HL-60/S4 (cell line): ENCODE data around the gene TDRKH.
"Not testable (repeated sequence)": the region's sequence is repeated elsewhere in the genome, so short reads cannot be mapped to it uniquely, and the experiment has no call there.

Source experiments
- in situ Hi-C: fragments of 300-500 bp; cut with MboI; formaldehyde crosslinking; loops from 2 replicates; pipeline ENCODE4 v1.14.3; 2022; ENCODE audit warnings: low sequenced_read_pairs

Gene TDRKH

DNA sequence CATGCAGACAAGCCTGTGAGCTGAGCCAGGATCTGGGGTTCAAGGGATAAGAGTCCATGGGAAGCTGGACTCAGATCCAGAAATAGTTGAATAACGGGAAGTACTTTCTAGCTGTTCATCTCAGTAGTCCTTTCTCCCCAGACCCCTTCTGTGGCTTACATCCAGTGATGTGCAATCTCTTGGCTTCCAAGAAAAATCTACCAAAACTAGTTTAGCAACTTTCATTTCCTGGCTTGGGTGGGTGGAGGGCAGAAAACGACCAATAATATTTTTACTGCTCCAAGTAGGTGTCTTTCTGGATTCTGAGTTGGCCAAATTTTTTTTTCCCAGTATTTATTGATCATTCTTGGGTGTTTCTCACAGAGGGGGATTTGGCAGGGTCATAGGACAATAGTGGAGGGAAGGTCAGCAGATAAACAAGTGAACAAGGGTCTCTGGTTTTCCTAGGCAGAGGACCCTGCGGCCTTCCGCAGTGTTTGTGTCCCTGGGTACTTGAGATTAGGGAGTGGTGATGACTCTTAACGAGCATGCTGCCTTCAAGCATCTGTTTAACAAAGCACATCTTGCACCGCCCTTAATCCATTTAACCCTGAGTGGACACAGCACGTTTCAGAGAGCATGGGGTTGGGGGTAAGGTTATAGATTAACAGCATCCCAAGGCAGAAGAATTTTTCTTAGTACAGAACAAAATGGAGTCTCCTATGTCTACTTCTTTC lies 21.8 kb downstream of the TDRKH start:
- in situ Hi-C loops: not testable (repeated sequence)

DNA sequence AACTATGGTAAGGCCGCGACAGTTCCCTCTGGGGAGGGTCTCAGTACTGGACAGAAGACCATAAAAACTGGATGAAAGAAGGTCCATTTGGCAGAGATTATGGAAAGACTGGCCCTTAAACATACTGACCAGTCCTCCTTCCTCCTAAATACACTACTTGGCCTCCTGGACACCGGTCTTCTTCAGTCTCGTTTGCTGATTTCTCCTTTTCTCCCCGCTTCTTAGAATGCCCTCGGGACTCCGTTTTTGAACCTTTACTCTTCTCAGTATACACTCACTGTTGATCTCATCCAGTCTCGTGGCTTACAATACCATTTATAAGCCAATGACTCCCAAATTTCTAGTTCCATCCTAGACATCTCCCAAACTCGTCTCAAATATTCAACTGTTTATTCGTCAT lies 26.3 kb downstream of the TDRKH start:
- in situ Hi-C loops: no loop called here

DNA sequence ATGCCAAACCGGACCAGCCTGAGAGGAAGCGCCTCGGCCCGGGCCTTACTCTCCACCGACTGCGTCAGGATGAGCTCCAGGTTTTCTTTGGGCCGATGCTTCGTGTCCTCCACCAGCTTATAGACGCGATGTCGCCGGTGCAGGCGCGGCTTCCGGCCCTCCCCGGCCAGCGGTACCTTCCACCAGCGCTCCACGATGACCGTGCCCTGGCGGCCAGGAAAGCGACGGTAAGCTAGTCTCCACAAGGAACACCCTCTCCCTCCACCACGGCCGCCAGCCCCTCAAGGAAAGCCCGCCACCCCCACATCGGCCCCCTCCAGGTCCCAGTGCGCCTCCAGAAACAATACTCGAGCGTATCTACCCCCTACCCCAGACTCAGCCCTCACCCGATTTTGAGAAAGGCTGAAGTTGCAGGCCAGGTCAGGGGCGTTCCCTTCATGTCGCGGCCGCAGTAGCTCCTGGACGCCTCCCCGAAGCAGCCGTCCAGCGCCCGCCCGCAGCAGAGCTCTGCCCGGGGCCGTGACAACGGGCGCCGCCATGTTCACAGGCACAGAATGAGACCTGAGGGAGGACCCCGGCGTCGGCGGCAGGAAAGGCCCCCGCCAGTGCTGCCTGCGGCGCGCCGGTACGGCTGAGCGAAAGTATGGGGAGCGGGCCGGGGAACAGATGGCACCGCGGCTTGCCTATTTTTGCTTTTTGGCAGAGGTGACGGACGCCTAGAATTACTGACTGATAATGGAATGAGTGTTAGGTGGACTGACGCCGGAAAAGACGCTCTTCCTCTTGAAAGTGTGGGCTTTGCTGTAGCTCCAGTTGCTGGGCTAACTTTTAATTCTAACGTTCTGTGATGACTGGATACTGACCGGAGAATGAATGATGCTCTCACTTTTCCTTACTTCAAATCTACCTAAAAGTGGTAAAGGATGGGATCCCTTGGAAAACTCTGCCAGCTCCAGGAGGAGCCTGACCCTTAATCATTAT lies 27.1 kb downstream of the TDRKH start, which contains the start of gene MRPL9:
Gene MRPL9 (minus strand): TSS at position 556 of the 981 bp plus-strand sequence. CDS start 17 bp downstream, at position 539.
- in situ Hi-C loops: no loop called here

DNA sequence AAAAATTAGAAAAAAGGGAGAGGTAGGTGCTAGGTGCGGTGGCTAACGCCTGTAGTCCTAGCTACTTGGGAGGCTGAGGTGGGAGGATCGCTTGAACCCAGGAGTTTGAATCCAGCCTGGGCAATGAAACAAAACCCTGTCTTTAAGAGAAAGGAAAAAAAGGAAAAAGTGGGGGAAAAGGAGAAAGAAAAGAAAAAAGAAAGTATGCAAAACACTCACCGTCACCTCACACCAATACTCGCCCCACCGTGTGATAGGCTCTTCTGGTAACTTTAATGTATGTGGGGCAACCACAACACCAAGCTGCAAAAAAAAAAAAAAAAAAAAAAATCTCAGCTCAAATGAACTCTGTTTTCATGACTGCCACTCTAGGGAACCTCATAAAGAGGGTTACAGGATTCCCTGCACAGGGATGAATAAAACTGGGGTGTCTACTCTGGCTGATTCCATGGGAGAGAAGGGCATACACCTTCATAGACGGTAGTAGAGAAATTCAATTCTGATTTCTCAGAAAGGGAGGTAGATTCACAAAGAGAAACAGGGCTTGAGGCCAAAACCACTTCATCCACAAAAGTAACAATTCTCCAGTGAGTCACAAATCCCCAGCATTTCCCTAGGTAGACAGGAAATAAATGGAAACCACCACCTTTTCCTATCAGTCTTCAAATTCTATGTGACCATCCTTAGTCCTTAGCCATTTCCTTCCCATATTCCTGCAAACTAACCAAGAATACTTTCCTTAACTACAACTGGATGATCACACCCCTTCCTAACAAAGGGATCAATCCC lies 29.5 kb downstream of the TDRKH start:
- in situ Hi-C loops: no loop called here

DNA sequence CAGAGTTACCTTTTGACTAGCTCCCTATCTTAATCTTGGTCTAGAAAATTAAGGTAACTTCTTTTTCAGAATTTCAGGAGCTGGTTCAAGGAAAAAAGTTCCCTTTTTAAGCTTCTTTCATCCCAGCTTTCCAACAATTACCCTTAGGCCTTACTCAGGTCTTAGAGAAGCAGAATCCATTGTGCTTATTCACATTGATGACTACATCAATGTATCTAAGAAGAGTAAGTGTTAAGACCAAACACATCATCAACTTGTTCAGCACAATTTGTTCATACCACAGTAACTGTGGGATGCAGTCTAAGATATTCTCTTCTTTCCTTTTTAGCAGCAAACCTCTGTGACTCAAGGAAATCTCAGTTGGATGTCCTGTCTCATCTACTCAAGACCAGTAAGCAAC lies 31.1 kb downstream of the TDRKH start:
- in situ Hi-C loops: no loop called here

DNA sequence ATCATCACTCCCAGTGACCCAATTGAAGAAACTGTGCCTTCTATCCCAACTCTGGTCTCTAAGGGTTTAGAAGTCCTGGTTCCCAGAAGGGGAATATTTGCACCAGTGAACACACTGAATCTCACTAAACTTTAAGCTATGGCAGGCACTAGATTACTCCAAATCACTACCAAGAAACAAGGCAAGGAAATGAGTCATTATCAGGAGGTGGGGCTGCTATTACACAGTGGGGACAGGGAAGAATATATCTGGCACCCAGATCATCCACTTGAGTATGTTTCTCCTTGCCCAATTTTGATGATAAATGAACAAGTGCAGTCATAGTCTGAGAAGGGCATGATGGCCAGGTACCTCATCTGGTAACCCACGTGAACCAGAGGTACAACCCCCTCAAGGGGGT lies 34.0 kb downstream of the TDRKH start:
- in situ Hi-C loops: no loop called here

DNA sequence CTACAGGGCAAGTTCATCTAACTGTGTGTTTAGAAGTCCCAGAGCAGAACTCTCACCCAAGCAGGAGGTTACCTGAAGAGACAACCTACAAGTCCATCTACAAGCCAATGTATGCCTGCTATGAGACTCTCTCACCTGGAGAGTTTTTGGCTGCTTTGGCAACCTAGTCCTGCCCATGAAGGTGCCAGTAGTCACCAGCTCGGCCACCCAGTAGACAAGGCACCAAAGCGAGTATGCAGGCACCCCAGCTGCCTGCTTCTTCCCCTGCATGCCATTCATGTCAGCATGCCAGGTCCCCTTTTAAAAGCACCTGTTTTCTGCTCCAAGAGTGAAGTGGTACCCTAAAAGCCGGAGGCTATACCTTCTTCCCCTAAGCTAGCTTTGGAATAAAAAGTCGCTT lies 48.8 kb downstream of the TDRKH start:
- in situ Hi-C loops: loop anchor here (25.0 kb wide), 1 partner anchor 304 kb away; no protein-coding TSS in a partner anchor

DNA sequence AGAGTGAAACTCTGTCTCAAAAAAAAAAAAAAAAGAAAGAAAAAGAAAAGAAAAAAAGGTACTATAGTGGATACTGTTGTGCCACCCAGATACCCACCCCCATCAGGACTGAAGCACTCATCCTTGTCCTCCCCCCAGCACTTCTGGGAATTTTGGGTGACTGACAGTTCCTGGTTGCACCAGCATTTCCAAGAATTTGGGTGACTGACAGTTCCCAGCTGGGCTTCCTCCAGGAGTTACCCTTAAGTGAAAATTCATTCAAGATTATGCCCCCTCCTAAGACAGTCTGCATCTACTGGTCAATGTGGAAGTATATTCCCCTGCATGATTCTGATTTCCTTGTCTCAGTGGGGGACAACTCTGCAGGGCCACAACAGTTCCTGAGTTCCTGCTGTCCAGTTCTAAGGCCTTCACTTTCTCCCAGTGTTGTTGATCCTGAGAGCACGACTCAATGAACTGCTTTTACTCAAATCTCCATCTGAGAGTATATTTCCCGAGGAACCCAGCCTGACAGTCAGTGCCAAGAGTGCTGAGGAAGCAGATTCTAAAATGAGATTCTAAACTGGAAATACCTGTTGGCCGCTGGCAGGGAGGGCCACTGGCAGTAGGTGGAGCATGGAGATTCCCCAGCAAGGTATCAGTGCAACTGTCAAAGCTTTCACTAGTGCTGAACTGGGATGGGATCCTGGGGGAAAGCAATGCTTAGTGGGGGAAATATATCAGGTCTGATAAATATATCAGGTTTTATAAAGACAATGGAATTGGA lies 50.5 kb downstream of the TDRKH start:
- in situ Hi-C loops: loop anchor here (25.0 kb wide), 1 partner anchor 302 kb away; no protein-coding TSS in a partner anchor

DNA sequence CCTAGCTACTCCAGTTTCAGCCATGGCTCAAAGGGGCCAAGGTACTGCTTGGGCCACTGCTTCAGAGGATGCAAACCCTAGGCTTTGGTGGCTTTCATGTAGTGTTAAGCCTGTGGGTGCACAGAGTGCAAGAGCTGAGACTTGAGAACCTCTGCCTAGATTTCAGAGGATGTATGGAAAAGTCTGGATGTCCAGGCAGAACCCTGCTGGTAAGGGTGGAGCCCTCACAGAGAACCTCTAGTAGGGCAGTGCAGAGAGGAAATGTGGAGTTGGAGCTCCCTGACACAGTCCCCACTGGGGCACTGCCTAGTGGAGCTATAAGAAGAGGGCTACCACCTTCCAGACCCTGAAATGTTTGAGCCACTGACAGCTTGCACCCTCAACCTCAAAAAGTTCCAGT lies 52.8 kb downstream of the TDRKH start:
- in situ Hi-C loops: loop anchor here (25.0 kb wide), 1 partner anchor 300 kb away; no protein-coding TSS in a partner anchor

DNA sequence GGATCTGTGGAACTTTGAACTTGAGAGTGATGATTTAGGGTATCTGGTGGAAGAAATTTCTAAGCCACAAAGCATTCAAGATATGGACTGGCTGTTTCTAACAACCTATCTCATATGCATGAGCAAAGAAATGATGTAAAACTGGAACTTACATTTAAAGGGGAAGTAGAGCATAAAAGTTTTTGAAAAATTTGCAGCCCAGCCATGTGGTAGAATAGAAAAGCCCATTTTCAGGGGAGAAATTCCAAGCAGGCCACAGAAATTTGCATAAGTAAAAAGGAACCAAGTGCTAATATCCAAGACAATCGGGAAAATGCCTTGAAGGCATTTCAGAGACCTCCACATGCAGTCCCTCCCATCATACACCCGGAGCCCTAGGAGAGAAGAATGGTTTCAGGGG lies 53.3 kb downstream of the TDRKH start:
- in situ Hi-C loops: loop anchor here (25.0 kb wide), 1 partner anchor 300 kb away; no protein-coding TSS in a partner anchor

DNA sequence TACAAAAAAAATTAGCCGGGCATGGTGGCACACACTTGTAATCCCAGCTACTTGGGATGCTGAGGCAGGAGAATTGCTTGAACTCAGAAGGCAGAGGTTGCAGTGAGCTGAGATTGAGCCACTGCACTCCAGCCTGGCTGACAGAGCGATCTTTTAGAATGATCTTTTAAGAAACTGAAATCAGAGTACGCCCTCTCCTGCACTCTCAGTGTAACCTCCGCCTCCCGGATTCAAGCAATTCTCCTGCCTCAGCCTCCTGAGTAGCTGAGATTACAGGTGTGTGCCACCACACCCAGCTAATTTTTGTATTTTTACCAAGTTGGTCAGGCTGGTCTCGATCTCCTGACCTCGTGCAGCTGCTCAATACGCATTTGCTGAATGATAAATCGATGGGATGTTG lies 56.3 kb downstream of the TDRKH start:
- in situ Hi-C loops: loop anchor here (25.0 kb wide), 1 partner anchor 297 kb away; no protein-coding TSS in a partner anchor

DNA sequence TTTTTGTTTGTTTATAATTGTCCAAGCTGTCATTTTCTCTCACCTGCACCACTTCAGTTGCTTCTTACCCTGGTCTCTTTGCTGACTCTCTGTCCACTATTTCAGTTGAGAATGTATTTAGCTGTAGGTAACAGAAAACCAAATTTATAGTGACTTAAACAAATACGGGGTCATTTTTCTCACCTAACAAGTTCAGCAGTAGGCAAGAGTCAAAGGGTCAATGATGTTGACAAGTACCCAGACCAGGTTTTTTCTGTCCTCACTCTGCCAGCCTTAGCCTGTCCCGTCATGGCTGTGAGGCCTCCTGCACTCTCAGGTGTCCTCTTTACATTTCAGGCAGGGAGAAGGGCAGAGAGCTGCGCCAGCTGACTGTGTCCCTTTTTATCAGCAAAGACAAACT lies 57.2 kb downstream of the TDRKH start:
- in situ Hi-C loops: loop anchor here (25.0 kb wide), 1 partner anchor 296 kb away; no protein-coding TSS in a partner anchor

DNA sequence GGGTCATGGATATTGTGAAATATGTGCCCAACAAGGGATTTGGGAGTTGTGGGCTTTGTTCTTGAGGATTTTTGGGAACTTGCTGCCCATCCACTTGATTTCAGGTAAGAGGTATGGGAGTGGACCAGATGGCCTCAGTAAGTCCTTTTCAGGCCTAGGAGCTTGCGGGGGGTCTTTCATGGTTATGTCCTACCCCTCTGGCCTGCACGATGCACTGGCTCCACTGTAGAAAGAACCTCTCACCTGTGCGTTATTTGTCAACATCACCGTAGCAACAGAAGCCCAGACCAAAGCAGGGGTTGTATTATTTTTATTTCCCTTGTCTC lies 60.4 kb downstream of the TDRKH start:
- in situ Hi-C loops: loop anchor here (25.0 kb wide), 1 partner anchor 293 kb away; no protein-coding TSS in a partner anchor

DNA sequence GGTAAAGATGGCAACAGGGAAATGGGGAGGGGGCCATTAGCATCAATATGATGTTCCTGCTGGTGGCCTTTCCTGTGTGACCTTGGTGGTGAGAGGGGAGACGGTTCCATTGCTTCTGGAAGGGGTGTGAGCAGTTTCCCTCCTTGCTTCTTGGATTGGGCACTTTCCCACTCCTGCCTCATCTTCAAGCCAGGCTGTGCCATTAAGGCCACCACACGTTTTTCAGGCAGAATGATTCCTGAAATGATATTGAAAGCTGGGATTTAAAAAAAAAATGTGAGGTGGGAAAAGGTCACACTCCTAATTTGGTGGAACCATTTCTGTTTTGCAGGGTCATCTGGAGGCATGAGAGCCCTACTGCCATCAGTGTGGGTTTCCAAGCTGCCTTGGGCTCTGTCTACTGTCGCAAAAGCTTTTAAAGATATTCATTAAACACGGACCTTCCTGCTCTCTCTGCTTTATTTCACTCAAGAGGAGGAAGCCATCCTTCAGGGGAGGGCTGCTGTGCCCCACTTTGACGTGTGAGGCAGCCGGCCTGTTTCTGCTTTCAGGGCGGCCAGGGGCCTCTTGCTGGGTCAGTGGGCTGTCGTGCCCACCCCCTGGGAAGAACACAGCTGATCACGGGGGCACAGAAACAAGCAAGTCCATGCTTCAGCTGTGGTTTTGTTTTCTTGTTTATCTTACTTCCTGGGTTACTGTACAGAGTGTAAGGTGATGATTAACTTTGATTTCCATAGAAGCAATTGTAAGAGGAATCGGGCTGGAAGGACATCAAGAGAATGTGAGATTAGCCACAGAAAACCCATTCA lies 60.9 kb downstream of the TDRKH start:
- in situ Hi-C loops: loop anchor here (25.0 kb wide), 1 partner anchor 292 kb away; no protein-coding TSS in a partner anchor

DNA sequence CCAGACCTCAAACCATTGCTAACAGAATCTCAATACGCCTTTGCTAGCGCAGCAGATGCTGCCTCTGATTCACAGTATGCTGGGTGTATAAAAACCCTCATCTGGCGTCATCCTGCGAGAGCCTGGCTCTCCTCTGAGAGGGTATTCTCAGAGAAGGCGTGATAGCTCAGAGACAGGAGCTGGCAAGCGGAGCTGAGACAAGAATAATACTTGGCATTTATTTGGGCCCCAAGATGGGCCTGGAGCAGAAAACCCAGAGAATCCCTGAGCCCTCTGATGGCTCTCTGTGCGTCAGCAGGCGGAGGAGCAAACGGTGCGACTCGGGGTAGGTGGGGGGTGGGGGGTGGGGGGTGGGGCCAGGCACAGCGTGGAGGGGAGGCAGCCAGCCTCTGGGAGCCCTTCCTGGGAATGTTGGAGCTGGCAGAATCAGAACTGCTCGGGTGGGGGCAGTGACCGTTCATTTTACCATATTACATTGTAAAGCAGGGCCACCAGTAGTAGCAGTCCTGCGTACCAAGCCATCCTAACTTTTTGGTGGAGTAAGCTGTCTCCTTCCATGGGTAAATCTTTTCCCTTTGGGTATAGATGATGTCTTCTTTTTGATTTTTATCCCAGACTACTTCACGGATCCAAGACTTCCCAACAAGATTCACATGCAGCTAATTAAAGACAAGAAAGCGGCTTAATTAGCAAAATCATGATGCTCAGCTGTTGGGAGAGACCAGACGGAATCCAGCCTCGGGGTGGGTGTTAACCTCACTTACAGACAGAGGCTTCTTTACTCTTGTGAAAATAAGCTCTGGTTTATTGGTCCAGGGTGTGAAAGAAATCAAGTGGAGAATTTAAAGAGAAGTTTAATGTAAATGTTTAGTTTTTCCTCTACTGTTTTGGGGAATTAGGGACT lies 61.9 kb downstream of the TDRKH start:
- in situ Hi-C loops: loop anchor here (25.0 kb wide), 1 partner anchor 291 kb away; no protein-coding TSS in a partner anchor

DNA sequence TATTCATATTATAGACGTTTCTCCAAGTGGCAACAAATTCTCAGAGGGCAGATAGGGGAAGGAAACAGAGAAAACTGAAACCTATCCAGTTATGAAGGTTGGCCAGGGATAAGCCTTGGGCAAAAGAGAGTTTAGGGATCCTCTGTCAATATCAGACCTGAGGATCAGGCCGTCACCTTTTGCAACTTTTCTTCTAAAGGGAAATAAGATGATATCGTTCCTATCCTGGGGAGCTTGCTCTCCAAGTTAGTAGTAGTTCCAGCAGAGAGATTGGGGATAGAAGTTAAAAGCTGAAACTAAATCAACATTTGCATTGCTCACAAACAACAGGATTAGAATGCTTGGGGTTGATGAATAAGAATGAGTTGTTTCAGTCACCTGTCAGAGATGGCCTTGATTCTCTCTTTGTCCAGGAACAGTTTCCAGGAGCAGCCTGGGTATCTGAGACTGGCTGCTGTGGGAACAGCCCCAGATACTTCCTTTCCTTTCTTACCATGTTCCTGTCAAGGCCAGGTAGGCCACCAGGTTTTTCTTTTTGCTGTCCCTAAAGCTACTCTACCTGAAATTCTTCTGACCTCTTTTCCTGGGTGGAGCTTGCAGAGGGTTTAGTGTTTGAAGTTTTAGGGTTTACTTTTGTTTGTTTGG lies 66.5 kb downstream of the TDRKH start:
- in situ Hi-C loops: no loop called here
